GF-D8 (cell line): Measurements from ENCODE around the gene MEF2A.

Experiments used
- DNase-seq: peaks from one replicate; lab custom pipeline; 2025; lab: John Stamatoyannopoulos, UW

The MEF2A gene

GRCh38 chr15:99706557-99707303 is 140.9 kb downstream of the MEF2A start:
- DNase-seq, result no peak

GRCh38 chr15:99707473-99708270 is 141.9 kb downstream of the MEF2A start:
- DNase-seq, result no peak

DNA sequence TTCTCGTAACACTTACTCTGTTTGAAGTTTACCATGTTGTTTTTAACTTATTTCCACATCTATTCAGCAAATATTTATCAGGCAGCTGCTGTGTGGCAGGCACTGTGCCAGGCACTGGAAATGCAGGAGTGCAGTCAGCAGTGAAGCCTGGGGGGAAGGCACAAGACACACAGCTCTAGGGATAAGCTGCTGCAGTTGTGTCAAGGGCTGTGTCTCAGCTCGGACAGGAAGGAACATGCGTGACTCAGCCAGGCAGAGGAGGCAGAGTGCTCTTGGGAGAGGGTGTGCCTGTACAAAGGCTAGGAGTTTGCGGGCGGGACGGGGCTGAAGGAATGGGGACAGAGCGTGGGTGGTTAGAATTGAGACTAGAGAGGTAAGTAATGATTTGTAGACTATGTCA is 142.8 kb downstream of the MEF2A start:
- no peak for DNase-seq

GRCh38 chr15:99709243-99709986 is 143.6 kb downstream of the MEF2A start:
- no peak for DNase-seq

DNA sequence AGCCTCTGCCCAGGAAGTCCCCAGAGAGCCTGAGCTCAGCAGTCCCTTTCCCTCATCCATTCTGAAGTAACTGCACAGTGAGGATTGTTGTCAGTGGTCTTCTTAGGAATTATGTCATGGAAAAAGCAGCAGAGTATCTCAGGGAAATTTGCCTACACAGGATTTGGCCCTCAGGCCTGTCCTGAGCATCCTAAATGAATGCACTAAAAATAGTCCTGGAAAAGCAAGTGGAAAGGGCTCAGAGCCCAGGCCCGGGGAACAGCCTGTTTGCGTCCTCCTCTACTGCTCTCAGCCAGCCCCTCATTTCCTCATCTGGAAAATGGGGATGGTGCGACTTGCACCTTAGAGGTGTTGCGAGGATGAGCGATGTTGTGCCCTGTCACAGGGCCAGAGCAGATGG is 145.8 kb downstream of the MEF2A start:
- DNase-seq, result no peak

DNA sequence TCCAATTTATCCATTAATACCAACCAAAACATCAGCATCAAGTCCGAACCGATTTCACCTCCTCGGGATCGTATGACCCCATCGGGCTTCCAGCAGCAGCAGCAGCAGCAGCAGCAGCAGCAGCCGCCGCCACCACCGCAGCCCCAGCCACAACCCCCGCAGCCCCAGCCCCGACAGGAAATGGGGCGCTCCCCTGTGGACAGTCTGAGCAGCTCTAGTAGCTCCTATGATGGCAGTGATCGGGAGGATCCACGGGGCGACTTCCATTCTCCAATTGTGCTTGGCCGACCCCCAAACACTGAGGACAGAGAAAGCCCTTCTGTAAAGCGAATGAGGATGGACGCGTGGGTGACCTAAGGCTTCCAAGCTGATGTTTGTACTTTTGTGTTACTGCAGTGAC is 146.6 kb downstream of the MEF2A start:
- no peak for DNase-seq

GRCh38 chr15:99716540-99717095 is 150.8 kb downstream of the MEF2A start:
- no peak for DNase-seq

DNA sequence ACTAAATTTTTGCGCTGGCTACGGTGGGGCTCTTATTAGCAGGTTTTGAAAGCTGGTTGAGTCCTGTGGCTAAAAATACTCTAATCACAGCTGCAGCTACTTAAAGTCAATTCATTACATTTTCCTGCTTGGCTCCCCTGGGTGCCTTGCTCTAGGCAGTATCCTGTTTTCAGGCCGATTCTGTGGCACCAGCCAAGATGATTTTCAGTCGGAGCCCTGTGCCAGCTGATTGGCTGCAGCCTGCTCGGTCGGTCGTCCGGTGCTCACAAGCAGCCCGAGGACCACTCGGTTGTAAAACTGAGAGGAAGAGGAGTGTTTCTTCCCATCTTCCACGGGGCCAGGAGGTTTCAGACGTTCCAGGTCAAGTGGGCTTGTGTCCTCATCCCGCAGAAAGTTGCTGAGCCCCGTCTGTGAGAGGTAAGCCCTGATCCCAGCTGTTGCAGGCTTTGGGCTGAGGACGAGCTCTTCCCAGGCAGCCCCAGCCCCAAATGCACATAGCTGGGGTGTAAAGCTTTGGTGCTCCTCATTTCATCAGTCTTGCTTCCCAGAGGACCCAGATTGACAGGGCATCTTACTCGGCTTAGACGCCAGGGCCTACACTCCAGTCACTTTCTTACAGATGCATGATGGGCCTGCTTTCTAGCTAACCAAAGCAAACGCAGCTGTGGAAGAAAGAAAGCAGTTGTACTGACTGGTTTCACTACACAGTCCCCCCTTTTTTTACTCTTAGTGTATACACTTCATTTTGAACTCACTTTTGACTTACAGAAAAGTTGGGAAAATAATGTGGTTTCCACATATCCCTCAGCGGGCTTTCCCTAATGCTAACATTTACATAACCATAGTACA is 151.6 kb downstream of the MEF2A start:
- DNase-seq, result no peak

- no peak for DNase-seq
These were observed 152.6 kb downstream of the MEF2A start for GRCh38 chr15:99718421-99718820.

GRCh38 chr15:99719096-99719541 is 153.3 kb downstream of the MEF2A start:
- no peak for DNase-seq

- DNase-seq, result no peak
These were observed 154.7 kb downstream of the MEF2A start for GRCh38 chr15:99720533-99720932.

DNA sequence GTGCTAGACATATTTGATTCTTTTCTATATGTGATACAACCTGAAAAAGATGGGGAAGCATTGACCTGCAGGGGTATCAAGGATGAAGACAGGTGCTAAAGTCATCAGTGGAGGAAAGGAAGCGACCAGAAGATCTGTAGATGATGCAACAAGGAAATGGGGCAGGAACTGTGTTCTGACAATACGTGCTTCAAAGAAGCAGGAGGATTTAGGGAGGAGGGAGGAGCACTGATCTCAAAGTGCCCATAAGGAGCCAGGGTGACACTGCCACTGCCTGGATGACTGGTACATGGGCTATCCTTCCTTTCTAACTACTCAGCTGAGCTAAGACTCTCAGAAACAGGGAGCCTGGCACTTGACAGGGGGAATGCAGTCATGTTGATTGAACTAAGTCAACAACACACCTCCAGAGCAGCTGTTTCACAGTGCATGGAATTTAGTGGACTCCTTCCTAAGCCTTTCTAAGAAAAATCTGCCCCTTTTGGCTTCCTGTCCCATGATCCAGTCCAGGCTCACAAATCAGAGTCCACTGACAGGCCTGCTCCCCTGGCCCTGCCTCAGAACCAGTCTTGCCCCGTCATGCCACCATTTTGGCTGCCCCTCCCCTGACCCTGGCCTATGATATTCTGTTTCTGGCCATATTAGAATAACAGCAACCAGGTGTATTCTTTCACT is 155.5 kb downstream of the MEF2A start:
- DNase-seq, result no peak

DNA sequence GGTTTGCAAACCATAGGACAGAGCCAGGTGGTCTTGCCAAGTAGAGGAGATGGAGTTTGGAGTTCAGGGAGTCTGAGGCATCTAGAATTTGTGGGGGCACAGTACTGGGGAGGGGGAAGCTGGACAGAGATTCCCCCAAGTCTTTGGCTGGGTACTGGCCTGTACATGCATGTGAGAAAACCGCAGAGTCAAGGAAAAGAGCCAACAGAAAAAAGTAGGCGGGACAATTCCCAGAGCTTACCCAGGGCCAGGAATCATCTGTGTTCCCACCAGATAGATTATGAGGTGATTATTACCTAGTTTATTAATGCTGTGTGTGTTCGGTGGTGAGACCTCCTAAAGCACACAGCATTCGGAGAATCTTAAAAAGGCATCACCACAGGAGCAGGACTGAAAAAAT is 156.1 kb downstream of the MEF2A start:
- DNase-seq, result no peak

GRCh38 chr15:99722406-99722805 is 156.6 kb downstream of the MEF2A start:
- DNase-seq, result no peak

DNA sequence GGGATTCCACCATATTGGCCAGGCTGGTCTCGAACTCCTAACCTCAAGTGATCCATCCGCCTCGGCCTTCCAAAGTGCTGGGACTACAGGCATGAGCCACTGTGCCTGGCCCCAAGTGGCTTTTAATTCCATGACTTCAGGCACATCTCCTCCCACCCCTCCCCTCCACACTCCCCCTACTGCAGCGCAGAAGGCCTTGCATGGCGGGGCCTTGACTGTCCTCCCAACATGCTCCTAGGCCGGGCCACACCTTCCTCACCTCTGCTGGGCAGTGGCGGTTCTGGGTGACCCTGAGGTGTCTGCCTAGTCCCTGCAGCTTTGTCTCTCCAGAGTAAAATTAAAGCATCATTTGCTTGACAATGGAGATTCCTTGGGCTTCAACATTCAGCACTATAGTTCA is 160.5 kb downstream of the MEF2A start:
- no peak for DNase-seq

GRCh38 chr15:99727330-99727729 is 161.5 kb downstream of the MEF2A start:
- DNase-seq, result no peak

- DNase-seq, result no peak
These were observed 161.9 kb downstream of the MEF2A start for GRCh38 chr15:99727733-99728132.

DNA sequence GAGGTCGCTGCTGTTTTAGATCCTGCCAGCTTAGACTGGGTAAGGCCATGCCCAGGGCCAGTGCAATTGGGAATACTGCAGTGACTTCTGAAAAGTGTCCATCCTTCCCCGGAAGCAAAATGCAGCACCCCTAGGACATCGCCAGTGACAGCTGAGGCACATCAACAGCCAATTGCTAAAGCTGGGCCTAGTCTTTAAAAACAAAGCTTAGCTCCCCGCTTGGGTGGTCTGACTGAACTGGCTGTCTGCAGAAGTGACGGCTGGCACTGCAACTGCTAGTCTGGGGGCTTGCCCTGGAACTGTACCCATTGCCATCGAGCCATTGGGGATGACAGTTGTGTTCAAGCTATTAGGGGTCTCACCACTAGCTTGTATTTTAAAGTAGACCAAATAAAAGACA is 163.1 kb downstream of the MEF2A start:
- DNase-seq, result no peak

- DNase-seq, result no peak
These were observed 163.5 kb downstream of the MEF2A start for GRCh38 chr15:99729327-99729726.

DNA sequence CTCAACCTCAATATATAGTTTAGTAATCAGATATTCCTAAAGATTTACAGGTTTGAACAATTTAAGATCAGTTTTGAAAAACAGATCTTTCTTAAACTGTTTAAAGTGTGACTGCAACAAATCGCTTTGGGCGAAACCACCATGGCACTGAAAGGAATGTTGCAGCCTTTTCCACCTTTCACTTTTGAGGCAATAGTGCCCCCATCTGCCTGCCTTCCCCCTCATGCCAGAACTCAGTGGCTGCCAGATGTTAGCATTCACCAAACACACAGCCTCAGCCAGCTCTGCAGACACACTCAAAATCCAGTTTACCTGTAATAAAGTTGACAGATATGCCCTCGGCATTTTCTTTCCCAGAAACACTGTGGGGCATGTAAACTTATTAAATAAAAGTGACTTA is 164.1 kb downstream of the MEF2A start:
- no peak for DNase-seq
